Ascending aorta (tissue), 2 donors: Measurements from ENCODE around the gene RPRD1A. TPM values are rescaled to one million over a fixed set of nuclear protein-coding genes. Genes with fewer than 3 reads are reported as not detected.
A peak's percentile ranks its signal among the peaks of the same experiment; 100 is the strongest.
"Not testable (repeated sequence)": the region's sequence is repeated elsewhere in the genome, so short reads cannot be mapped to it uniquely, and the experiment has no call there.

Source experiments
- DNase-seq, 2 donors: peaks; one replicate each; pipeline ENCODE4 v3.0.0-alpha.2; 2019; ENCODE audit warnings: low spot score in 2 of 2
- H3K27ac ChIP-seq, 2 donors: fragments of 200-600 bp; sonication (generic); one replicate each; pipeline ENCODE4 v1.5.1; 2016 to 2017; ENCODE audit warnings: mild to moderate bottlenecking in 1 of 2
- H3K27me3 ChIP-seq: fragments of 200-600 bp; sonication (generic); one replicate; pipeline ENCODE4 v1.5.1; 2017
- H3K36me3 ChIP-seq, 2 donors: fragments of 200-600 bp; sonication (generic); one replicate each; pipeline ENCODE4 v1.5.1; 2016
- H3K4me1 ChIP-seq, 2 donors: fragments of 200-600 bp; sonication (generic); one replicate each; pipeline ENCODE4 v1.5.1; 2016 to 2017; ENCODE audit warnings: mild to moderate bottlenecking in 1 of 2
- H3K4me3 ChIP-seq, 2 donors: fragments of 200-600 bp; sonication (generic); one replicate each; pipeline ENCODE4 v1.5.1; 2016 to 2017; ENCODE audit warnings: mild to moderate bottlenecking in 1 of 2
- H3K9me3 ChIP-seq, 2 donors: fragments of 200-600 bp; sonication (generic); one replicate each; pipeline ENCODE4 v1.5.1; 2016
- CTCF ChIP-seq, 3 experiments: fragments of 200-600 bp in 2 of 3; fragments of 450-650 bp in 1 of 3; sonication (generic) in 2 of 3; IDR thresholded peaks; one replicate each; pipeline ENCODE4 v1.5.1; 2016 to 2019; ENCODE audit warnings: antibody characterized with exemption in 3 of 3, mild to moderate bottlenecking in 1 of 3, moderate library complexity in 1 of 3
- intact Hi-C: fragments of 100-400 bp; cut with DNase I; formaldehyde crosslinking; loops from one replicate; pipeline ENCODE4 v1.15.1; 2023
- total RNA-seq: library from RNA; depleted of rRNA; stranded (reverse); fragments of >200 nt; gene quantifications from one replicate; pipeline ENCODE4 v1.1.0, GENCODE V29; 2016

Gene RPRD1A
- total RNA-seq, 1 donor from 2014 or later, result 16.4 TPM

GRCh38 chr18:36075862-36076587 lies 8.7 kb upstream of the RPRD1A start:
- H3K4me1 ChIP-seq, result no peaks in the 10 kb centered on the region
- H3K27ac ChIP-seq, result no peak overlapping the region
- H3K4me3 ChIP-seq, result no peak overlapping the region
- DNase-seq, result no peak
- intact Hi-C loops, result no loop called here
- TF ChIP-seq CTCF (IDR thresholded peaks at IDR 0.05), result no peak
- H3K36me3 ChIP-seq, result no peaks in the 10 kb centered on the region
- H3K9me3 ChIP-seq, result peaks cover 0 to 3% of the 10 kb centered on the region in 2 donors
- H3K27me3 ChIP-seq, result no peaks in the 10 kb centered on the region

DNA sequence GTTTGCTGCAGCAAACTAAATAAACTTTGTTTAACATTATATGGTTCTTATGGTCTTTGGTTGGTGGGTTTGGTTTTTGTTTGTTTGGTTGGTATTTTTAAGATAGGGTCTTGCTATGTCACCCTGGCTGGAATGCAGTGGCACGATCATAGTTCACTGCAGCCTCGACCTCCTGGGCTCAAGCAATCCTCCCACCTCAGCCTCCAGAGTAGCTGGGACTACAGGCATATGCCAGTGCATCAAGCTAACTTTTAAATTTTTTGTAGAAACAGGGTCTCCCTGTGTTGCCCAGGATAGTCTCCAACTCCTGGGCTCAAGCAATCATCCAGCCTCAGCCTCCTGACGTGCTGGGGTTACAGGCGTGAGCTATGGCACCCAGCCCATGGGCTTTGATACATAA lies 7.1 kb upstream of the RPRD1A start:
- DNase-seq, result no peak
- no peak overlapping the region for H3K27ac ChIP-seq
- H3K4me1 ChIP-seq, result no peaks in the 10 kb centered on the region
- no peaks in the 10 kb centered on the region for H3K27me3 ChIP-seq
- H3K4me3 ChIP-seq, result no peak overlapping the region
- no peaks in the 10 kb centered on the region for H3K9me3 ChIP-seq
- no peak for TF ChIP-seq CTCF (IDR thresholded peaks at IDR 0.05)
- intact Hi-C loops, result no loop called here
- H3K36me3 ChIP-seq, result no peaks in the 10 kb centered on the region

- no peaks in the 10 kb centered on the region for H3K4me1 ChIP-seq
- no peaks in the 10 kb centered on the region for H3K27me3 ChIP-seq
- no peak overlapping the region for H3K4me3 ChIP-seq
- DNase-seq, result no peak
- H3K27ac ChIP-seq, result no peak overlapping the region
- H3K36me3 ChIP-seq, result no peaks in the 10 kb centered on the region
- intact Hi-C loops, result no loop called here
- TF ChIP-seq CTCF (IDR thresholded peaks at IDR 0.05), result no peak
- no peaks in the 10 kb centered on the region for H3K9me3 ChIP-seq
These were observed 6.3 kb upstream of the RPRD1A start for GRCh38 chr18:36073676-36074075.

DNA sequence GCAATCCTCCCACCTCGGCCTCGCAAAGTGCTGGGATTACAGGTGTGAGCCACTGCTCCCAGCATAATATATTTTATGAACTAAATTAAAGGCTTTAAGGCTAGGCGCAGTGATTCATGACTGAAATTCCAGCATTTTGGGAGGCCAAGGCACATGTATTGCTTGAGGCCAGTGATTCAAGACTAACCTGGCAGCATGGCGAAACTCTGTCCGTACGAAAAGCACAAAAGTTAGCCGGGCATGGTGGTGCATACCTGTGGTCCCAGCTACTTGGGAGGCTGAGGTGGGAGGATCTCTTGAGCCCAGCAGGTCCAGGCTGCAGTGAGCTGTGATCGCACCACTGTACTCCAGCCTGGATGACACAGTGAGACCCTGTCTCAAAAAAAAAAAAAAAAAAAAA lies 5.0 kb upstream of the RPRD1A start:
- H3K36me3 ChIP-seq, H3K4me3 ChIP-seq, intact Hi-C loops, H3K27me3 ChIP-seq, H3K27ac ChIP-seq, DNase-seq, H3K9me3 ChIP-seq, H3K4me1 ChIP-seq: not testable (repeated sequence)

DNA sequence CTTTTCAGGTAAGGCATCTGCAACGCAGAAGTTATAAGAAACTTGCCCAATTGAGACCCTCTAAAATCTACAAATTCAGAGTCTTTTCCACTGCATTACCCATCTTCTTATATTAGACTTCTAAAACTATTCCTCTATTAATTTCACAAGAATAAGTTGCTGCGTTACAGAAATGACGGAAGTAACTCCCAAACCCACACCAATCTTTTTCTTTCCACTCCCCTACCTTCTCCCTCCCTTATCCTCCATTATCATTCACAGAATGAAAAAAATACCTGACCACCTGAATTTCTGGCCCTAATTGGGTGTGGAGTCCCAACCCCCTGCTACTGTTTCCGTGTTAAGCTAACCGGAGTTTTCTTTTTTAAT lies 689 bp downstream of the RPRD1A start:
- Histone ChIP-seq H3K4me1 (peaks cover 6 to 10% of the 10 kb centered on the region in 2 donors), H3K27ac (peak overlapping the region; percentile 88 to 92), H3K9me3 (no peaks in the 10 kb centered on the region), H3K4me3 (peak overlapping the region; percentile 79 to 98), H3K36me3 (no peaks in the 10 kb centered on the region), H3K27me3 (no peaks in the 10 kb centered on the region)
- TF ChIP-seq CTCF (IDR thresholded peaks at IDR 0.05), result no peak
- intact Hi-C loops, result loop anchor here (1.0 to 5.0 kb wide), 3 partner anchors 62 to 724 kb away; partner anchors contain the start of genes ELP2, RMP24, SLC39A6 and ZNF24
- DNase-seq, result no peak

DNA sequence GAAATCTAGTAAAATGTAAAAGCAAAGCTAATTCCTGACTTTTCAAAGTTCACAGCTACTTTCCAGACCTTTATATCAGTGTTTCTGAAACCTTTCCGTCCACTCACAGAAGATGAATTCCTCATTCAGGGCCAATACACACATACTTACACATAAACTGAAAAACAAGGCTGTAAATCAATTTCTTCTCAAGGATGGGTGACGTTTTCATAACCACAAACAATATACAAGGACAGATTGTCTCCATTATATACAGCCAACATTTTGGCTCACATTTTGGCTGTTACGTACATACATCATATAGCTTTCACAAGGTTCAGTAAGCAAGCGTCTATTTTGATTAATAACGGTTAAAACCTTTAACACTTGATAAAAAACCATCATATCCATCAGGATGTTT lies 1.4 kb downstream of the RPRD1A start:
- H3K36me3 ChIP-seq, result no peaks in the 10 kb centered on the region
- peaks cover 6 to 10% of the 10 kb centered on the region in 2 donors for H3K4me1 ChIP-seq
- no peaks in the 10 kb centered on the region for H3K27me3 ChIP-seq
- DNase-seq, result no peak
- intact Hi-C loops, result loop anchor here (2.0 to 5.0 kb wide), 2 partner anchors 63 to 724 kb away; partner anchors contain the start of genes ELP2, SLC39A6 and ZNF24
- peak overlapping the region; percentile 79 to 98 for H3K4me3 ChIP-seq
- no peaks in the 10 kb centered on the region for H3K9me3 ChIP-seq
- H3K27ac ChIP-seq, result no peak overlapping the region
- no peak for TF ChIP-seq CTCF (IDR thresholded peaks at IDR 0.05)

GRCh38 chr18:36064809-36065079 lies 2.6 kb downstream of the RPRD1A start:
- H3K27me3 ChIP-seq, DNase-seq, H3K27ac ChIP-seq, H3K4me3 ChIP-seq, H3K9me3 ChIP-seq, H3K36me3 ChIP-seq: not testable (repeated sequence)
- H3K4me1 ChIP-seq, result peaks cover 6 to 10% of the 10 kb centered on the region in 2 donors
- intact Hi-C loops, result loop anchor here (5.0 kb wide), 1 partner anchor 722 kb away; the partner anchor contains the start of gene ZNF24
